K562 (cell line): ENCODE results near the gene IFT25. TPM values are rescaled to one million over a fixed set of nuclear protein-coding genes. Genes with fewer than 3 reads are reported as not detected.

Experiments
- ATAC-seq: fragments of 200-7000 bp; cut with Tn5 transposase; 3 replicates; pipeline ENCODE4 v1.9.1; 2020; ENCODE audit warnings: moderate library complexity
- BruUV-seq: library from RNA; stranded (reverse); fragments of 400-500 nt; replicated peaks from 2 replicates; lab custom pipeline; 2021; lab: Mats Ljungman, UMichigan
- CTCF ChIA-PET: fragments of 300-600 bp; formaldehyde crosslinking; extraction: SDS; loops from one replicate; lab custom pipeline; 2021; ENCODE audit warnings: low intra/inter-chr PET ratio; lab: Yijun Ruan, JAX
- POLR2A ChIA-PET: fragments of 300-600, 350-650 bp; sonication (Branson Sonifier 250); formaldehyde crosslinking; extraction: SDS; loops from one replicate; lab custom pipeline; 2021; ENCODE audit warnings: antibody characterized with exemption, inconsistent platforms; lab: Yijun Ruan, JAX
- DNase-seq, 4 experiments: peaks; one replicate each; pipeline versions ENCODE4 v3.0.0 to v3.0.0-alpha.2; 2011 to 2018; ENCODE audit warnings: low spot score in 3 of 4, mixed read lengths in 3 of 4; ENCODE audit errors: extremely low read depth in 1 of 4
- FAIRE-seq: peaks from 2 replicates; lab custom pipeline; 2011; peaks lifted over from hg19 to GRCh38; lab: Jason Lieb, UNC
- H2AFZ ChIP-seq: 2 replicates; pipeline ENCODE4 v1.6.0; 2011; ENCODE audit warnings: low read depth, low read length, control low read depth, inconsistent platforms
- H3K27ac ChIP-seq: fragments of 200-600 bp; 3 replicates; pipeline ENCODE4 v1.8.0; 2011; ENCODE audit warnings: low read depth, mild to moderate bottlenecking, control low read depth, inconsistent platforms, low read length, moderate library complexity, mixed read lengths; ENCODE audit errors: extremely low read depth
- H3K27me3 ChIP-seq, 2 experiments: fragments of 300-600 bp in 1 of 2; 2 replicates in 1 of 2; 3 replicates in 1 of 2; pipeline versions ENCODE4 v1.6.0 to v1.8.0; 2011; ENCODE audit warnings: inconsistent platforms in 2 of 2, low read length in 2 of 2, mild to moderate bottlenecking in 1 of 2, mixed read lengths in 1 of 2, moderate library complexity in 1 of 2; ENCODE audit not compliant: control insufficient read depth in 2 of 2, insufficient read depth in 2 of 2
- H3K36me3 ChIP-seq: fragments of 300-600 bp; 3 replicates; pipeline ENCODE4 v1.8.0; 2011; ENCODE audit warnings: mild to moderate bottlenecking, low read length, inconsistent platforms; ENCODE audit not compliant: control insufficient read depth, insufficient read depth
- H3K4me1 ChIP-seq, 2 experiments: fragments of 200-600 bp in 1 of 2; replicated peaks in 1 of 2; 2 replicates in 1 of 2; 3 replicates in 1 of 2; pipeline versions ENCODE4 v1.5.1 to v1.8.0; 2011; ENCODE audit warnings: inconsistent platforms in 2 of 2, low read length in 2 of 2, mild to moderate bottlenecking in 1 of 2, mixed read lengths in 1 of 2, moderate library complexity in 1 of 2; ENCODE audit not compliant: control insufficient read depth in 2 of 2, insufficient read depth in 2 of 2
- H3K4me2 ChIP-seq: 2 replicates; pipeline ENCODE4 v1.6.1; 2011; ENCODE audit warnings: low read length, control low read depth, inconsistent platforms, mixed read lengths; ENCODE audit not compliant: insufficient read depth
- H3K4me3 ChIP-seq: fragments of 200-600 bp; sonication (generic), shearing (Covaris generic); 2 replicates; pipeline ENCODE4 v1.5.1; 2016; ENCODE audit warnings: control low read depth, inconsistent platforms
- H3K79me2 ChIP-seq: fragments of 200-600 bp; 3 replicates; pipeline ENCODE4 v1.8.0; 2011; ENCODE audit warnings: low read length, inconsistent platforms; ENCODE audit not compliant: control insufficient read depth, insufficient read depth
- H3K9ac ChIP-seq, 2 experiments: 2 replicates each; pipeline versions ENCODE4 v1.6.0 to v1.6.1; 2011; ENCODE audit warnings: low read depth in 2 of 2, low read length in 2 of 2, control low read depth in 1 of 2, inconsistent platforms in 1 of 2, mild to moderate bottlenecking in 1 of 2, mixed read lengths in 1 of 2; ENCODE audit not compliant: insufficient read depth in 1 of 2
- H3K9me1 ChIP-seq: one replicate; pipeline ENCODE4 v1.6.0; 2011; ENCODE audit warnings: inconsistent platforms, mild to moderate bottlenecking, low read length, moderate library complexity; ENCODE audit not compliant: control insufficient read depth, insufficient read depth
- H3K9me3 ChIP-seq: replicated peaks from 2 replicates; pipeline ENCODE4 v1.5.1; 2011; ENCODE audit warnings: low read depth, low read length, inconsistent platforms; ENCODE audit not compliant: control insufficient read depth, insufficient read depth
- H4K20me1 ChIP-seq: replicated peaks from 2 replicates; pipeline ENCODE4 v1.6.1; 2011; ENCODE audit warnings: low read length, inconsistent platforms, mixed read lengths; ENCODE audit not compliant: control insufficient read depth, insufficient read depth
- CTBP1 ChIP-seq: fragments of 450-650 bp; IDR thresholded peaks from 2 replicates; pipeline ENCODE4 v1.6.1; 2016; ENCODE audit warnings: borderline replicate concordance
- MEF2D ChIP-seq: conservative IDR thresholded peaks from 2 replicates; pipeline ENCODE4 v1.6.1; 2016; ENCODE audit warnings: low read depth, missing genetic modification characterization, missing compliant biosample characterization
- MTA2 ChIP-seq: fragments of 450-650 bp; IDR thresholded peaks from 2 replicates; pipeline ENCODE4 v1.6.1; 2016; ENCODE audit warnings: low read depth
- PHB ChIP-seq: fragments of 250-450 bp; sonication (Bioruptor Pico); IDR thresholded peaks from 2 replicates; pipeline ENCODE4 v1.5.0; 2021
- RAD51 ChIP-seq: fragments of 450-650 bp; IDR thresholded peaks from 2 replicates; pipeline ENCODE4 v1.7.1; 2016; ENCODE audit warnings: low read depth, mild to moderate bottlenecking, borderline replicate concordance
- RBFOX2 ChIP-seq: fragments of 200-400 bp; formaldehyde crosslinking; IDR thresholded peaks from 2 replicates; pipeline ENCODE4 v1.6.1; 2017; ENCODE audit warnings: low read depth, mild to moderate bottlenecking, low read length, moderate library complexity
- SMAD4 ChIP-seq: fragments of 250-450 bp; sonication (Bioruptor Pico); conservative IDR thresholded peaks from 2 replicates; pipeline ENCODE4 v1.8.0; 2021; ENCODE audit warnings: inconsistent platforms, mild to moderate bottlenecking, moderate library complexity
- SMARCC2 ChIP-seq: fragments of 450-650 bp; IDR thresholded peaks from 2 replicates; pipeline ENCODE4 v1.6.1; 2017; ENCODE audit warnings: antibody characterized with exemption, moderate library complexity, mild to moderate bottlenecking, low read depth
- TAF15 ChIP-seq: fragments of 200-400 bp; formaldehyde crosslinking; IDR thresholded peaks from 2 replicates; pipeline ENCODE4 v1.6.1; 2017; ENCODE audit warnings: mild to moderate bottlenecking, low read depth, low read length, moderate library complexity
- XRCC5 ChIP-seq: fragments of 200-400 bp; formaldehyde crosslinking; IDR thresholded peaks from 2 replicates; pipeline ENCODE4 v1.6.1; 2017; ENCODE audit warnings: low read depth, mild to moderate bottlenecking, low read length
- ZFP36 ChIP-seq: fragments of 150-350 bp; IDR thresholded peaks from 2 replicates; pipeline ENCODE4 v1.6.1; 2018; ENCODE audit warnings: low read length, low read depth; ENCODE audit not compliant: partially characterized antibody
- ZNF133 ChIP-seq: fragments of 250-450 bp; sonication (Bioruptor Pico); IDR thresholded peaks from 2 replicates; pipeline ENCODE4 v1.4.0; 2020; ENCODE audit warnings: mild to moderate bottlenecking
- WGBS: fragments of 100-300 bp; shearing (Covaris generic); methylation state at CpG from one replicate; pipeline ENCODE4 v1.1.6; 2016; ENCODE audit warnings: low coverage, mixed read lengths; ENCODE audit not compliant: insufficient coverage; ENCODE audit errors: missing lambda C conversion rate; 5-methylcytosine and 5-hydroxymethylcytosine counted together
- in situ Hi-C: fragments of 300-500 bp; cut with MboI; formaldehyde crosslinking; loops from 4 replicates; pipeline ENCODE4 v1.15.0; 2018; ENCODE audit warnings: inconsistent platforms, mixed read lengths
- intact Hi-C: fragments of 100-400 bp; cut with micrococcal nuclease; formaldehyde crosslinking; loops from 2 replicates; pipeline ENCODE4 v1.14.2; 2022
- polyA plus RNA-seq, 8 experiments: library from polyadenylated mRNA; depleted of rRNA in 4 of 8; stranded (reverse) in 5 of 8; unstranded in 3 of 8; fragments of >200 nt; fragmentation: Nextera tagmentation in 2 of 8; fragmentation: Illumina TruSeq in 1 of 8; extraction: Ambion mirVana in 2 of 8; extraction: Trizol in 1 of 8; gene quantifications; 2 replicates each; pipeline versions ENCODE4 v1.2.1 to v1.2.3, GENCODE V29; 2011 to 2014; ENCODE audit warnings: inconsistent platforms in 1 of 8, missing spikeins in 1 of 8
- total RNA-seq, 7 experiments: library from RNA; depleted of rRNA in 6 of 7; stranded (reverse); fragments of >200 nt in 6 of 7; fragmentation: Illumina TruSeq in 2 of 7; extraction: Trizol in 2 of 7; gene quantifications; 2 replicates each; pipeline versions ENCODE4 v1.2.1 to v1.2.3, GENCODE V29; 2011 to 2021; ENCODE audit warnings: low replicate concordance in 1 of 7
- TF ChIP-seq, protein P1 (sequence below): sonication (generic); formaldehyde crosslinking; IDR thresholded peaks from 2 replicates; pipeline ENCODE4 v1.8.0; 2022; ENCODE audit warnings: mild to moderate bottlenecking, missing genetic modification reagents
- TF ChIP-seq, protein P2 (sequence below): fragments of 250-450 bp; sonication (Bioruptor Pico); IDR thresholded peaks from 2 replicates; pipeline ENCODE4 v1.8.0; 2022; ENCODE audit warnings: moderate library complexity, mild to moderate bottlenecking, inconsistent platforms

The IFT25 gene
- total and polyA plus RNA-seq, 9 of the 15 experiments (the other 6 are each of a cell fraction or from before 2014, with no cell fraction given): 93.6 to 209 (median 167) TPM

DNA sequence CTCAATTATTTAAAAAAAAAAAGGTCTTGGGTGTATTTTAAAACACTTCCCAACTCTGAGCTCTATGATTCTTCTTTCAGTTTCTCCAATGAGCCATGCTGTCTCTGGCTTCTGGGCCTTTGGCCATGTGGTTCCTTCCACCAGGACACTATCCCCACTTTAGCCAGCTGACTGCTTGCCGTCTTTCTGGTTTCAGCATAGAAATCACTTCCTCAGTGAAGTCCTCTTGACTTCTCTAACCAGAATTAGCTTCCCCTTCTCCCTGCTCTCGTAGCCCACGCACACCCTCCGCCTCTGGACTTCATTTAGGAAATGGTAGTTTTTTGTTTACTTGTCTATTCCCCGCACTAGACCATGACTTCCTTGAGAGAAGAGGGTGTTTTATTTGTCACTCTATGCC is 52.6 kb downstream of the IFT25 start:
- H3K4me2 ChIP-seq: no peak overlapping the region
- CTCF ChIA-PET: no interaction called here
- peaks cover 15 to 24% of the 10 kb centered on the region in 2 experiments; a peak in 4 of 5 replicates for H3K4me1 ChIP-seq
- H3K79me2 ChIP-seq: 0 out of 3 replicates have a peak, but pooled peaks cover 2% of the 10 kb centered on the region
- H3K9ac ChIP-seq: no peak overlapping the region
- H3K4me3 ChIP-seq: no peak overlapping the region
- H3K27ac ChIP-seq: no peak overlapping the region
- FAIRE-seq (no peak), ATAC-seq (no peak), DNase-seq (no peak)
- H3K36me3 ChIP-seq: no peaks in the 10 kb centered on the region
- TF ChIP-seq PHB (CRISPR knock-in tag) (no peak), ZFP36 (peak; percentile 33)
- peak overlapping the region; percentile 53 for H2AFZ ChIP-seq
- no TSS peak for BruUV-seq
- H3K27me3 ChIP-seq: no peaks in the 10 kb centered on the region
- in situ Hi-C loops: no loop called here
- WGBS: 73% methylated on average over 5 of the region's 5 CpGs
- POLR2A ChIA-PET: interaction anchor here (0.7 to 1.6 kb wide), 3 partner anchors 17 to 61 kb away, joined by 3 to 4 read pairs (median 4); no protein-coding TSS in a partner anchor
- no peaks in the 10 kb centered on the region for H3K9me3 ChIP-seq
- no peaks in the 10 kb centered on the region for H3K9me1 ChIP-seq
- intact Hi-C loops: no loop called here
- no peaks in the 10 kb centered on the region for H4K20me1 ChIP-seq

DNA sequence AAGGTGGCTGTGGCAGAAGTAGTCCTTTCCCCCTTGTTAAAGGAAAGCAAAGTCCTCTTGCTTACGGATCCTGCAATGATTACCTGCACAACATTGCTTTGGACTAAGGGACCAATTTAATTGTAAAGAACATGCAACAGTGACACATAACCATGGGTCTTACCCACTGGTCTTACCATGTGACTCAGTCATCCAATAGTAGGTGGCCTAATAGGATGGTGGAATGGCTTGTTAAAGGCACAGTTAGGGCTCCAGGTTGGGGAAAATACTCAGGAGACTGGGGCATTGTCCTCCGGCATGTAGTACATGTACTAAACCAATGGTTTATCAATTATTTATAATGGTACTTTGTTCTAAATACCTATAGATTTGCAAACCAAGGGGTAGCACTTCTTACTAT is 53.8 kb downstream of the IFT25 start:
- DNase-seq (peak in 2 of 4 experiments; percentile 27 to 51), FAIRE-seq (no peak), ATAC-seq (no peak)
- Histone ChIP-seq H3K9ac (no peak overlapping the region), H3K9me3 (no peaks in the 10 kb centered on the region), H3K4me1 (peaks cover 15 to 24% of the 10 kb centered on the region in 2 experiments; a peak in 4 of 5 replicates), H3K4me3 (no peak overlapping the region), H3K36me3 (no peaks in the 10 kb centered on the region), H3K4me2 (no peak overlapping the region), H3K79me2 (0 out of 3 replicates have a peak, but pooled peaks cover 2% of the 10 kb centered on the region), H3K27ac (no peak overlapping the region), H3K27me3 (no peaks in the 10 kb centered on the region), H3K9me1 (no peaks in the 10 kb centered on the region), H2AFZ (peak overlapping the region; percentile 86), H4K20me1 (no peaks in the 10 kb centered on the region)
- BruUV-seq: no TSS peak
- in situ Hi-C loops: no loop called here
- intact Hi-C loops: no loop called here
- ChIA-PET POLR2A (no interaction called here), CTCF (no interaction called here)
- WGBS: 66% methylated on average over 2 of the region's 2 CpGs
- TF ChIP-seq MTA2: no peak
- TF ChIP-seq, protein P1, sequence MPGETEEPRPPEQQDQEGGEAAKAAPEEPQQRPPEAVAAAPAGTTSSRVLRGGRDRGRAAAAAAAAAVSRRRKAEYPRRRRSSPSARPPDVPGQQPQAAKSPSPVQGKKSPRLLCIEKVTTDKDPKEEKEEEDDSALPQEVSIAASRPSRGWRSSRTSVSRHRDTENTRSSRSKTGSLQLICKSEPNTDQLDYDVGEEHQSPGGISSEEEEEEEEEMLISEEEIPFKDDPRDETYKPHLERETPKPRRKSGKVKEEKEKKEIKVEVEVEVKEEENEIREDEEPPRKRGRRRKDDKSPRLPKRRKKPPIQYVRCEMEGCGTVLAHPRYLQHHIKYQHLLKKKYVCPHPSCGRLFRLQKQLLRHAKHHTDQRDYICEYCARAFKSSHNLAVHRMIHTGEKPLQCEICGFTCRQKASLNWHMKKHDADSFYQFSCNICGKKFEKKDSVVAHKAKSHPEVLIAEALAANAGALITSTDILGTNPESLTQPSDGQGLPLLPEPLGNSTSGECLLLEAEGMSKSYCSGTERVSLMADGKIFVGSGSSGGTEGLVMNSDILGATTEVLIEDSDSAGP (CRISPR knock-in tag): peak; percentile 69; the same call in 1 of the 2 replicates
- TF ChIP-seq, protein P2, sequence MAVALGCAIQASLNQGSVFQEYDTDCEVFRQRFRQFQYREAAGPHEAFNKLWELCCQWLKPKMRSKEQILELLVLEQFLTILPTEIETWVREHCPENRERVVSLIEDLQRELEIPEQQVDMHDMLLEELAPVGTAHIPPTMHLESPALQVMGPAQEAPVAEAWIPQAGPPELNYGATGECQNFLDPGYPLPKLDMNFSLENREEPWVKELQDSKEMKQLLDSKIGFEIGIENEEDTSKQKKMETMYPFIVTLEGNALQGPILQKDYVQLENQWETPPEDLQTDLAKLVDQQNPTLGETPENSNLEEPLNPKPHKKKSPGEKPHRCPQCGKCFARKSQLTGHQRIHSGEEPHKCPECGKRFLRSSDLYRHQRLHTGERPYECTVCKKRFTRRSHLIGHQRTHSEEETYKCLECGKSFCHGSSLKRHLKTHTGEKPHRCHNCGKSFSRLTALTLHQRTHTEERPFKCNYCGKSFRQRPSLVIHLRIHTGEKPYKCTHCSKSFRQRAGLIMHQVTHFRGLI (CRISPR knock-in tag): no peak
- TF ChIP-seq MEF2D (tag): no peak
- TF ChIP-seq RAD51: 0 out of 2 replicates have a peak, but pooled peaks have one; percentile 42
- no peak for TF ChIP-seq RBFOX2
- no peak for TF ChIP-seq TAF15
- no peak for TF ChIP-seq XRCC5
- no peak for TF ChIP-seq ZNF133 (CRISPR knock-in tag)
- TF ChIP-seq SMARCC2: no peak
- TF ChIP-seq CTBP1: no peak
- no peak for TF ChIP-seq SMAD4
